ENCODE data around the gene USP9X.
A peak's percentile ranks its signal among the peaks of the same experiment; 100 is the strongest.
"Not testable (repeated sequence)": the region's sequence is repeated elsewhere in the genome, so short reads cannot be mapped to it uniquely, and the experiment has no call there.

Gene USP9X

GRCh38 chrX:41084044-41084892 lies 977 bp upstream of the USP9X start:
- peak; percentile 91 to 92 for DNase-seq (ENCODE audit: low read depth in 1 of 2, low spot score in 1 of 2)

DNA sequence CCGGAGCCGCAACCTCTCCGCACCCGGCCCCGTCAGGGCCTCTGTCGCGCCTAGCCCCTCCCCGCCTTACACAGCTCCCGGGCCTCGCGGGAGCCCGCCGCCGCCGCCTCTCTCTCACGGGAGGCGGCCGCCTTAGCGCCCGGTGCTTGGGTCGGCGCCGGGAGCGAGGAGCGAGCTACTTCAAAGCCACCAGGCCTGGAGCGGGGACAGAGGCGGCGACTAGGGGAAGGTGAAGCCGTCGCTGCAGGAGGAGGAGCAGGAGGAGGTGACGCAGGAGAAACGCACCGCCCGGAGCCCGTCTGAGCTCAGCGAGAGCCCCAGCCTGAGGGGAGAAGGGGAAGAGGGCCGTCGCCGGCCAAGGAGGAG lies 250 bp downstream of the USP9X start:
- peak; percentile 21 to 31 for DNase-seq (ENCODE audit: low read depth in 1 of 2, low spot score in 1 of 2)

- peak; percentile 11 to 22 for DNase-seq (ENCODE audit: low read depth in 1 of 2, low spot score in 1 of 2)
These were observed 807 bp downstream of the USP9X start for GRCh38 chrX:41085878-41086626.

DNA sequence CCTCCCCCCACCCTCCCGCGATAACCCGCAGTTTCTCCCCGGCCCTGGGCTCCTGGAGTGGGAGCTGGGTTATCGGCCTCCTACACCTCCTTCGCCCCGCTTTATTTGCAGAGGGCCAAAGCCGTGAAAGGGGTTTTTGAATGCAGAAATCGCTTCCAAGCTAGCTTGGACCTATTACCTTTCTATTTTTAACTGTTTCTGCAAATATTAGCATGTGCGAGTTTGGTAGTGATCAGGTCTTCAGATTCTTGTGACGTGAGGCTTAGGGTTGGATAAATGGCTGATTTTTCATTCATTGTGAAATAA lies 1.3 kb downstream of the USP9X start:
- DNase-seq (ENCODE audit: low read depth in 1 of 2, low spot score in 1 of 2), result no peak

DNA sequence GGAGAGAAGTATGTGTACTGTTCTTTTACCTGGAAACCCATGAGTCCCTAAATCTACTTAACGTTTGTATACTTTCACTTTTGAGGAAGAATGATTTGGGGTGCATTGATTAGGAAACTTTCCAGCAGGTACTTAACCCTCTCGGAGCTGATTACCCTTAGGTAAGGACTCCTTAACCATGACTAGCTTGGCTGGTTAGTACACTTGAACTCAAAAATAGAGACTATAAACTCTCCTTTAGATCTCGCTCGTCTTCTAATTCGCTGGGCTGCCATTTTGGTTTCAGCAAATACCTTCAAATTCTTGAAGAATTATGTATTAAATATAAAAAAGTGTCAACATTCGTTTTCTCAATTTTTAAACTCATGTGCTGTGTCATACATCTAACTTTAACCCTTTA lies 2.0 kb downstream of the USP9X start:
- no peak for DNase-seq (ENCODE audit: low read depth in 1 of 2, low spot score in 1 of 2)

DNA sequence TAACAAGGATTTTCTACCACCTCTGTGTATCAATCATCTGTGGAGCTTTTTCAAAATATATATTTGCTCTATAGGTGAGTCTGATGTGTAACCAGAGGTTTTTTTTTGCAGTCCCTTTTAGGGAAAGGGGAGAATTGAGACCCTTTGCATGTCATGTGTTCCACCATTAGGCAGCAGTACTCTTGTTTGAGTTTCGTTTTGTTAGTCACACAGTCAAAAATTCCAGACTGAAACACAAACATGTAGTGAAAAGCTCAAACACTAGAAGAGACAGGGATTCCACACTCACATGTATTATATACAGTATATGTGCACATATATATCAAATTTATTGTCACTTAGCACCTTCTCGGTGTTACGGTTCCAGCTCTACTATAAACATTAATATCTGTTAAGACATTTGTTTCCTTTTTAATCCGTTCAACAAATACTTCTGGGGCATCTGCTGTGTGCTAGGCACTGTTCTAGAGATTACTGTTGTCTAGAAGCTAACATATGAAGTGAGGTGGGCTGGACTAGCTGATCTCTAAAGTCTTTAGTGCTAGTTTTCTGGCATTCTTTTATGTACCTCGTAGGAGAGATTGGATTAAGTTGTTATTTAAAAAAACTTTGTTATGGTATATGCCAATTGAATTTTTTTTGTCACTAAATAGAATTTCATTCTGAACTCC lies 5.5 kb downstream of the USP9X start:
- DNase-seq (ENCODE audit: low read depth in 1 of 2, low spot score in 1 of 2), result no peak

DNA sequence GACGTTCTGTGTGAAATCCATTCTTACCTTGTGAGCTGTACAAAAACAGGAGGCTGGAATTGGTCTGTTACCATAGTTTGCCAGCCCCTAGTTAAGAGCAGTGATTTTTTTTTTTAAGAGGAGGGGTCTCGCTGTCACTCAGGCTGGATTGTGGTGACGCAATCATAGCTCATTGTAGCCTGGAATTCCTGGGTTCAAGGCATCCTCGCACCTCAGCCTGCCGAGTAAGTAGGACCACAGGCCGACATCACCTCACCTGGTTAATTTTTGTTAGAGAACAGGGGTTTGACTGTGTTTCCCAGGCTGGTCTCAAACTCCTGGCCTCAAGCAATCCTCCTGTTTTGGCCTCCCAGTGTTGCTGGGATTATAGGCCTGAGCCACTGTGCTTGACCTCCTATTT lies 7.5 kb downstream of the USP9X start:
- no peak for DNase-seq (ENCODE audit: low read depth in 1 of 2, low spot score in 1 of 2)

DNA sequence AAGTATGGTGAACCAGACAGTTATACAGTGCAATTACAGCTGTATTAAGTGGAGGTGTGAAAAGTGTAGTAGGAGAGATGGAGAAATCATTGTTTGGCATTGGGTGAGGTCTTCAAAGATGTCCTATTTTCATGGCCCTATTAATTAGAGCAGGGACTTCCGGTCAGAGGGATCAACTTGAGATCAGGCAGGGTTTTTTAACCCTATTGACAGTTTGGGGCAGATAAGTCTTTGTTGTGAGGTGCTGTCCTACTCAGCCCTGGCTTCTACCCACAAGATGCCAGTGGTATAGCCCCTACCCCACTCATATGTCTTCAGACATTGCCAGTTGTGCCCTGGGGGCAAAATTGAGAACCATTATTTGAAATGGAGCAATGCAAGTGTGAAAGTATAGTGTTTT lies 9.9 kb downstream of the USP9X start:
- no peak for DNase-seq (ENCODE audit: low read depth in 1 of 2, low spot score in 1 of 2)

DNA sequence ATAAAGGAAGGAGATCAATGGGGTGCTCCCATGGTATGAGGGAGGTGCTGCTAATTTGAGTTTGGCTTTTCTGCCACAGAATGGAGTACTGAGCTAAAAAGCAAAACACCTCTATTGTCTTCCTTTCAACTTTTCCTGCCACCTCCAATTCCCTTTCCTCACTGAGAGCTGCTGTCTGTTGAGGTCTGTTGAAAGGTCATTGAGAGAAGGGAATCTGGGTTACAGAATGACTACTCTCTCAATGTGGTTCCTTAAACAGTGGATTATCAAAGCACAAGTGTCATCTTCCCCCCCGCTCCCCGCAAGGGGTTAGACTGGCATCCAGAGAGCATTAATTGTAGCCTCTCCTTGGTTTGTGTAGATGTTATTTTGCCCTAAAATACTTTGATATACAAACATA lies 10.7 kb downstream of the USP9X start:
- DNase-seq (ENCODE audit: low read depth in 1 of 2, low spot score in 1 of 2), result no peak

DNA sequence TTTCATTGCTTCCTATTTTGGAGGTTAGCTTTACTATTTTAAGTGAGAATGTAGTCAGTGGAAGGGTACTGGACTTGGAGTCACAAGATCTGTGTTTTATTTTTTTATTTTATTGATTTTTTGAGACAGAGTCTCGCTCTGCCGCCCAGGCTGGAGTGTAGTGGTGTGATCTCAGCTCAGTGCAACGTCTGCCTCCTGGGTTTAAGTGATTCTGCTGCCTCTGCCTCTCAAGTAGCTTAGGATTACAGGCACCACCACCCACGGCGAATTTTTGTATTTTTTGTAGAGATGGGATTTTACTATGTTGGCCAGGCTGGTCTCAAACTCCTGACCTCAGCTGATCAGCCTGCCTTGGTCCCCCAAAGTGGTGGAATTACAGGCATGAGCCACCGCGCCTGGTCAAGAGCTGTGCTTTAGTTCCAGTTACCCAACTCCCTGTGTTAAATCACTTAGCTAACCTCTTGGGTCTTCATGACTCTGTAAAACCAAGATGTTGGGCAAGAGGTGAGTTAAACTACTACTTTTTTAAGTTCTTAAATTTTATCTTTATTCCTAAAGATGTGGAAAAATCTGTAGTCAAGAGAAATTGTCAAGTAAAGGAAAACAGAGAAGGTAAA lies 11.2 kb downstream of the USP9X start:
- no peak for DNase-seq (ENCODE audit: low read depth in 1 of 2, low spot score in 1 of 2)

GRCh38 chrX:41097326-41097725 lies 12.1 kb downstream of the USP9X start:
- DNase-seq (ENCODE audit: low read depth in 1 of 2, low spot score in 1 of 2), result no peak

GRCh38 chrX:41100200-41100599 lies 15.0 kb downstream of the USP9X start:
- DNase-seq (ENCODE audit: low read depth in 1 of 2, low spot score in 1 of 2), result no peak

- DNase-seq (ENCODE audit: low read depth in 1 of 2, low spot score in 1 of 2), result no peak
These were observed 15.6 kb downstream of the USP9X start for GRCh38 chrX:41100819-41101218.

GRCh38 chrX:41105005-41105404 lies 19.8 kb downstream of the USP9X start:
- no peak for DNase-seq (ENCODE audit: low read depth in 1 of 2, low spot score in 1 of 2)

DNA sequence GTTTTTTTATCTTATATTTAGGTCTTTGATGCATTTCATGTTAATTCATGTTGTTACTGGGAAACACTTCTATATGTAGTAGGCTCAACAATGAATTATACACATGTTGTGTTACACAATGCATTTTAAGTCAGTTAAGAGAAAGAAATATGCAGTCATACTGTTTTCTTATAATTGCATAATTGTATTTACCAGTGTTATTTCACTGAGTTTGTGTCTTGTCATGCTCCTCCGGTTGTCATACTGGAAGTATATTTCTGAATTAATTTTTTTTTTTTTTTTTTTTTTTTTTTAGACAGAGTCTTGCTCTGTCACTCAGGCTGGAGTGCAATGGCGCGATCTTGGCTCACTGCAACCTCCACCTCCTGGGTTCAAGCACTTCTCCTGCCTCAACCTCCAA lies 21.0 kb downstream of the USP9X start:
- not testable (repeated sequence) for DNase-seq (ENCODE audit: low read depth in 1 of 2, low spot score in 1 of 2)

DNA sequence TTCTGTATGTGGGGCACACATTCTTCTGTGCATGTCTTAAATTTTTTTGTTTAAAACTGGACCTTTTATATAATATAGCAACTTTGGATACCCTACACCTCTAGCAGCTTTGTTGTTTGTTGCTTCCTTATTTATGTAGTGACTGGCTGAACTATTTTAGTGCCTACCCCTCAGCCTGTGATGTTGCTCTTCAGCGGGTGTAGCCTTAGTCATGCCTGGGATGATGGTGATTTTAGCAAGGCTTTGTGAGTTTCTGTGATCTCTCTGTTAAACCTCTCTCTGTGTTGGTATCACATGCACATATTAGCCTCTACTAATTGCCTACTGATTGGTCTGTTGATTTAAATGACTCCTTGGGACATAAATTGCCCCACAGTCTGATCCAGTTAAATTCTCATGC lies 22.8 kb downstream of the USP9X start:
- no peak for DNase-seq (ENCODE audit: low read depth in 1 of 2, low spot score in 1 of 2)

DNA sequence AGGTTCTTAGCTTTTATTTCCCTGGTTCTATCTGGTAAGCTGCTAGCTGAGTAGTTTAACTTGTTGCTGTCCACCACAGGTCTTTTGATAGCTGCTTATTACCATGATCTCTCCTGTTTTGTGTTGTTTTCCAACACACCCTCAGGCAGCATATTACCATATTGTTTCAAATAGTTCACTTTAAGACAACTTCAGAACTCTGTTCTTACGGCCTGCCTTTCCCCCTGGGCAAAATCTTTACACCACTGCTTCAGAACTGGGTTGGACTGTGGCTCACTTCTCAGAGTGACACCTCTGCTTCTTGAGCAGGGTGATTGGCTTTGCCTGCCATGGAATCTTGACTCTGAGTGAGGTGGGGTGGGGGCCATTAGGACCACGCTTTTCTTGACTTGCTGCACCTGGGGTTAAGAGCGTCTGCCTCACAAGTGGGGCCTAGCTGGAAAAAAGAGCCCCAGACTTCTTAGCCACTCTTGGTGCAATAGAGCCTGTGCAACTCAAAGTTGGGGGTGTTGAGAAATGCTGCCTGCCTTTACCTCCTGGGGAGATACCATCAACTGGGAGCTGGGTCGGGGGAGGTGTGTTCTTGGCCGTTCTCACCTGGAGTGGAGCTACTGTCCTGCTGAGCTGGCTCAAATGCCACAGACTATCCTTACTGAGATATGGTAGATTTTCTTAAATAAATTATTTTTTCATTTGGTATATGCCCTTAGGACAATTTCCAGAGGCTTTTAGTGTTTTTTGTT lies 23.4 kb downstream of the USP9X start:
- DNase-seq (ENCODE audit: low read depth in 1 of 2, low spot score in 1 of 2), result no peak

DNA sequence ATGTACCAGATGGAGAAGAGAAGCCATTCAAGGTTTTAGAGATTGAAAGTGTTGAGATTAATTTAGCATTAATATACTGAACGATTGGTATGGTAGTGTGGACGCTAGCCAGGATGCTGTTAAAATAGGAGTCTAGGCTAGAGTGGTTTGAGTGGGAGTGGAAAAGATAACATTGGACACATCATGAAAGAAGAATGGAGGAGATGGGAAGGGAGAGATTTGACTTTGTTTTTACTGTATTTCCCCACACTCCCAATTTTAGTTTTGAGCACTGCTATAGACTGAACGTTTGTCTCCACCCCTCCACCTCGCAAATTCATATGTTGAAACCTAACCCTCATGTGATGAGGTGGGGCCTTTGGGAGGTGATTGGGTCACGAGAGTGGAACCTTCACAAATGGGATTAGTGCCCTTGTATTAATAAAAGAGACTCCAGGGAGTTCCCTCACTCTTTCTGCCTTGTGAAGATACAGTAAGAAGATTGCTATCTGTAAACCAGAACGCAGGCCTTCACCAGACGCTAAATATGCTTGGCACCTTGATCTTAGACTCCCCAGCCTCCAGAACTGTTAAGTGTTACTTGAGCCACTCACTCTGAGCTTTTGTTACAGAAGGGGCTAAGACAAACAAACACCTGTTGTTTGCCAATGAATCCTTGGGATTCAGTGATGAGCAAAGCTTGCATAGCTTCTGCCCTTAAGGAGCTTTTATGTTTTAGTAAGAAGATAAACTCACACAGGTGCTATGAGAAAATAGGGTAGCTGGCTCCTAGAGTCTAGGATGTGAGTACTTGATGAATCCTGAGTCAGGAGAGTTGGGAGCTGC lies 25.8 kb downstream of the USP9X start:
- DNase-seq (ENCODE audit: low read depth in 1 of 2, low spot score in 1 of 2), result no peak

- DNase-seq (ENCODE audit: low read depth in 1 of 2, low spot score in 1 of 2), result not testable (repeated sequence)
These were observed 29.8 kb downstream of the USP9X start for GRCh38 chrX:41115104-41115425.

GRCh38 chrX:41116948-41117347 lies 31.7 kb downstream of the USP9X start:
- DNase-seq (ENCODE audit: low read depth in 1 of 2, low spot score in 1 of 2), result no peak

Data from activated CD4-positive, alpha-beta T cell treated with anti-CD3 and anti-CD28 coated beads, Interleukin-2, amount 50 U/mL, for 24 hours (primary cell).